ENCODE data around the gene EDRF1.

DNA sequence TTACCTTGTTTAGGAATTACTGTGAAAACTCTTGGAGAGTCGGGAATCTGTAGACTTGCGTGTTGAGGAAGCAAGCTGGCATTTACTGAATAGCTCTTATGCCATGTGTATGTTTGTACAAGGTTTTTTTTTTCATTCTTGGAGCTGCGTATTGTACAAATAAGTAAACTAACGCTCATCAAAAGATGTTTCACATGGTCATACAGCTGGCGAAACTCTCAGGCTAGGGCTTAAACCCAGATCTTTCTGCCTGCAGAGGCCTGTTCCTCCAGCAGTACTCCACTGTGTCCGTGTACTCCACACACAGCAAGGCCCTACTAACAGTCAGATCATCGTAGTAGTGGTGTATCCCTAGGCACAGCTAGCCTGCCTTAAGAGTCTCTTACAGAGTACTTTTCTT is 7.4 kb downstream of the EDRF1 start:
- TF ChIP-seq, protein P1, sequence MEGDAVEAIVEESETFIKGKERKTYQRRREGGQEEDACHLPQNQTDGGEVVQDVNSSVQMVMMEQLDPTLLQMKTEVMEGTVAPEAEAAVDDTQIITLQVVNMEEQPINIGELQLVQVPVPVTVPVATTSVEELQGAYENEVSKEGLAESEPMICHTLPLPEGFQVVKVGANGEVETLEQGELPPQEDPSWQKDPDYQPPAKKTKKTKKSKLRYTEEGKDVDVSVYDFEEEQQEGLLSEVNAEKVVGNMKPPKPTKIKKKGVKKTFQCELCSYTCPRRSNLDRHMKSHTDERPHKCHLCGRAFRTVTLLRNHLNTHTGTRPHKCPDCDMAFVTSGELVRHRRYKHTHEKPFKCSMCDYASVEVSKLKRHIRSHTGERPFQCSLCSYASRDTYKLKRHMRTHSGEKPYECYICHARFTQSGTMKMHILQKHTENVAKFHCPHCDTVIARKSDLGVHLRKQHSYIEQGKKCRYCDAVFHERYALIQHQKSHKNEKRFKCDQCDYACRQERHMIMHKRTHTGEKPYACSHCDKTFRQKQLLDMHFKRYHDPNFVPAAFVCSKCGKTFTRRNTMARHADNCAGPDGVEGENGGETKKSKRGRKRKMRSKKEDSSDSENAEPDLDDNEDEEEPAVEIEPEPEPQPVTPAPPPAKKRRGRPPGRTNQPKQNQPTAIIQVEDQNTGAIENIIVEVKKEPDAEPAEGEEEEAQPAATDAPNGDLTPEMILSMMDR (IDR thresholded peaks at IDR 0.05), result no peak
- TF ChIP-seq EP300 (IDR thresholded peaks at IDR 0.05), result no peak

Data from suprapubic skin (tissue), 3 donors.